Measurements from ENCODE around the gene FSD2. TPM values are rescaled to one million over a fixed set of nuclear protein-coding genes. Genes with fewer than 3 reads are reported as not detected.

FSD2 gene
- total and polyA plus RNA-seq, 2 of the 8 experiments (the other 6 are each of a cell fraction or from before 2014, with no cell fraction given): 0.02 TPM; not detected in 1

DNA sequence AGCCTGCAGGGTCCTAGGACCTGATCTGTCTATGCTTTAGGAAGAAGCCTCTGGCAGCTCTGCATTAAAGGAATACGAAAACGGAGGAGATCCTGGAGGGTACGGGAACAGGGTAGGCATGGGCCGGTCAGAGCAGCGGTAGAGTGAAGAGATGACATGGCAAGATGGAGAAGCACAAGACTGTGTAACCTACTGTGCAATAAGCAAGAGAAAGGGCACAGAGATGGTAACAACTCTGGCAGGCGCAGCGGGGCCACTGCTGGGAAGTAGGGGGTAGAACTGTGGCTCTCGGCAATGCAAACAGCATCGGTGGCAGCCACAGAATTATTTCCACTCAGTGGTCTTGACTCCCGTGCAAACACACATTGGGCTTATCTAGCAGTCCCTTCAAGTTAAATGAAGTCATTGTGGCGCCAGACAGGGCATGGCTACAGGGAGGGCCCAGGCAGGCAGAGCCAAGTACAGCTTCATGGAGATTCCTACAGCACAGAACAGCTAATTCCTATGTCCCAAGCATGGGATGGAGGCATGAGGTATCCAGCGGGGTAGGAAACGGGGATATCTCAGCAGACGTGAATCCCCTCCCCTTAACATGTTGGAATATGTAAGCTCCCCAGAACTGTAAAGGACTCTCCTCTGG, 32.3 kb upstream of the FSD2 start:
- DNase-seq (ENCODE audit: low read depth in 1 of 2, low spot score in 2 of 2) (no peak), FAIRE-seq (no peak)
- Histone ChIP-seq H3K23me2 (ENCODE audit: low read depth, low read length) (no peaks in the 10 kb centered on the region), H2AK5ac (ENCODE audit: low read depth, low read length) (no peak overlapping the region), H2BK12ac (ENCODE audit: low read depth, low read length) (no peak overlapping the region), H3K4me1 (replicated peaks in 1 of 4; ENCODE audit: control insufficient read depth in 3 of 4, insufficient read depth in 4 of 4, low read length in 3 of 4) (no peaks in the 10 kb centered on the region), H3K18ac (ENCODE audit: extremely low read depth, low read length) (no peak overlapping the region), H4K91ac (replicated peaks; ENCODE audit: insufficient read length, low read length) (no peak overlapping the region), H3K36me3 (ENCODE audit: control insufficient read depth in 2 of 4, insufficient read depth in 4 of 4, low read length in 3 of 4) (peaks cover 0 to 13% (median 5%) of the 10 kb centered on the region in 4 experiments; a peak in 5 of 8 replicates), H2BK15ac (ENCODE audit: low read length) (no peak overlapping the region), H4K8ac (ENCODE audit: extremely low read depth, insufficient read depth, low read length) (no peak overlapping the region), H3K27ac (ENCODE audit: low read depth, low read length) (no peak overlapping the region), H3K56ac (replicated peaks; ENCODE audit: insufficient read length, low read depth, low read length) (no peak overlapping the region), H3K79me2 (ENCODE audit: control insufficient read depth in 1 of 2, insufficient read depth in 2 of 2, low read length in 2 of 2) (no peaks in the 10 kb centered on the region), H3K9me3 (ENCODE audit: insufficient read depth in 2 of 2, low read depth in 1 of 2, low read length in 1 of 2) (no peaks in the 10 kb centered on the region), H3K23ac (ENCODE audit: insufficient read length) (no peak overlapping the region), H3K9ac (replicated peaks in 1 of 4; ENCODE audit: extremely low read depth in 1 of 4, low read depth in 3 of 4, low read length in 3 of 4) (no peak overlapping the region), H4K5ac (ENCODE audit: insufficient read length, low read depth, low read length) (no peak overlapping the region), H3K4me2 (ENCODE audit: insufficient read depth in 1 of 2, low read depth in 2 of 2, low read length in 2 of 2) (no peak overlapping the region), H2AFZ (ENCODE audit: low read length) (no peak overlapping the region), H4K20me1 (replicated peaks in 1 of 2; ENCODE audit: control insufficient read depth in 1 of 2, insufficient read depth in 2 of 2, low read length in 2 of 2) (no peaks in the 10 kb centered on the region), H2BK120ac (replicated peaks; ENCODE audit: low read depth, low read length) (no peak overlapping the region), H3K4ac (replicated peaks; ENCODE audit: insufficient read length, low read depth, low read length) (no peak overlapping the region), H3K14ac (ENCODE audit: insufficient read length) (no peak overlapping the region), H2BK5ac (ENCODE audit: low read depth, low read length) (no peak overlapping the region), H3K4me3 (ENCODE audit: extremely low read depth in 1 of 4, insufficient read depth in 2 of 4, low read depth in 3 of 4, low read length in 4 of 4) (no peak overlapping the region), H2BK20ac (ENCODE audit: low read length) (no peak overlapping the region), H3K79me1 (ENCODE audit: low read depth, low read length) (no peaks in the 10 kb centered on the region), H3K27me3 (replicated peaks in 1 of 4; ENCODE audit: control insufficient read depth in 3 of 4, extremely low read depth in 1 of 4, insufficient read depth in 3 of 4, low read length in 3 of 4) (no peaks in the 10 kb centered on the region)
- WGBS, 2 experiments (ENCODE audit: extremely low coverage in 1 of 2, insufficient coverage in 1 of 2, insufficient read length in 1 of 2, insufficient replicate concordance in 2 of 2, low coverage in 1 of 2, low lambda C conversion rate in 2 of 2, missing lambda C conversion rate in 1 of 2): 92% methylated on average over 14 of the region's 14 CpGs; no CpG with 5 or more reads in 1 of the 2 experiments
- CTCF ChIA-PET (ENCODE audit: partially characterized antibody): interaction anchor here (1.2 to 2.2 kb wide), 3 partner anchors 9 to 162 kb away, joined by 5 to 11 read pairs (median 6); no protein-coding TSS in a partner anchor
- TF ChIP-seq SIRT6 (IDR thresholded peaks at IDR 0.05; ENCODE audit: low read length) (no peak), POLR2AphosphoS5 (IDR thresholded peaks at IDR 0.05; ENCODE audit: low read depth, low read length) (no peak), RXRA (IDR thresholded peaks at IDR 0.05; ENCODE audit: insufficient read depth, low read depth, low read length) (no peak), NANOG (IDR thresholded peaks at IDR 0.05; ENCODE audit: insufficient read depth, low read depth, low read length, poor library complexity, severe bottlenecking) (no peak), CEBPB (IDR thresholded peaks at IDR 0.05; ENCODE audit: low read depth, low read length) (no peak), RAD21 (IDR thresholded peaks at IDR 0.05 in 1 of 2, conservative IDR thresholded peaks at IDR 0.05 in 1 of 2; ENCODE audit: low read depth in 2 of 2, low read length in 2 of 2) (no peak), CTBP2 (IDR thresholded peaks at IDR 0.05; ENCODE audit: borderline replicate concordance, insufficient read depth, insufficient read length, low read length) (no peak), TBP (IDR thresholded peaks at IDR 0.05; ENCODE audit: low read depth, low read length) (no peak)
- TF ChIP-seq, protein P1, sequence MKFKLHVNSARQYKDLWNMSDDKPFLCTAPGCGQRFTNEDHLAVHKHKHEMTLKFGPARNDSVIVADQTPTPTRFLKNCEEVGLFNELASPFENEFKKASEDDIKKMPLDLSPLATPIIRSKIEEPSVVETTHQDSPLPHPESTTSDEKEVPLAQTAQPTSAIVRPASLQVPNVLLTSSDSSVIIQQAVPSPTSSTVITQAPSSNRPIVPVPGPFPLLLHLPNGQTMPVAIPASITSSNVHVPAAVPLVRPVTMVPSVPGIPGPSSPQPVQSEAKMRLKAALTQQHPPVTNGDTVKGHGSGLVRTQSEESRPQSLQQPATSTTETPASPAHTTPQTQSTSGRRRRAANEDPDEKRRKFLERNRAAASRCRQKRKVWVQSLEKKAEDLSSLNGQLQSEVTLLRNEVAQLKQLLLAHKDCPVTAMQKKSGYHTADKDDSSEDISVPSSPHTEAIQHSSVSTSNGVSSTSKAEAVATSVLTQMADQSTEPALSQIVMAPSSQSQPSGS (IDR thresholded peaks at IDR 0.05; ENCODE audit: low read length): no peak
- POLR2A ChIA-PET (ENCODE audit: partially characterized antibody): interaction anchor here (0.6 kb wide), 1 partner anchor 28 kb away, joined by 3 read pairs; no protein-coding TSS in a partner anchor
